ENCODE data around the gene HOXA1. TPM values are rescaled to one million over a fixed set of nuclear protein-coding genes. Genes with fewer than 3 reads are reported as not detected.

The HOXA1 gene
- total RNA-seq, 1 experiment from 2014 or later, result 8.8 TPM

GRCh38 chr7:27106901-27107240 lies 11.1 kb upstream of the HOXA1 start:
- CTCF ChIA-PET, result no interaction called here
- Histone ChIP-seq H3K4me1 (ENCODE audit: control insufficient read depth, insufficient read depth, low read length) (peaks cover 75% of the 10 kb centered on the region), H3K36me3 (ENCODE audit: control insufficient read depth, insufficient read depth, low read length) (0 out of 2 replicates have a peak, but pooled peaks cover 2% of the 10 kb centered on the region), H3K4me3 (ENCODE audit: low read depth in 2 of 2, low read length in 2 of 2) (no peak overlapping the region), H3K27me3 (ENCODE audit: control insufficient read depth, insufficient read depth, low read length) (no peaks in the 10 kb centered on the region), H3K9me3 (ENCODE audit: control insufficient read depth, insufficient read depth, low read depth, low read length) (no peaks in the 10 kb centered on the region), H3K27ac (ENCODE audit: low read length) (peak overlapping the region; percentile 2)
- DNase-seq (ENCODE audit: low read depth, low spot score) (no peak), ATAC-seq (no peak)
- BruUV-seq (replicated peaks), result no TSS peak
- TF ChIP-seq SIN3A (IDR thresholded peaks at IDR 0.05; ENCODE audit: borderline replicate concordance, insufficient read depth, low read depth, low read length) (no peak), REST (IDR thresholded peaks at IDR 0.05; ENCODE audit: insufficient read depth in 1 of 2, low read depth in 2 of 2, low read length in 1 of 2) (no peak), POLR2AphosphoS5 (IDR thresholded peaks at IDR 0.05; ENCODE audit: low read depth, low read length) (no peak), TCF7L2 (IDR thresholded peaks at IDR 0.05; ENCODE audit: low read depth, low read length) (no peak), CTCF (IDR thresholded peaks at IDR 0.05) (no peak)
- POLR2A ChIA-PET, result no interaction called here
- intact Hi-C loops (cut with micrococcal nuclease; ENCODE audit: unreplicated experiment), result no loop called here
- in situ Hi-C loops (cut with HindIII; ENCODE audit: low pct_unique_long_range_greater_than_20kb, low sequenced_read_pairs), result no loop called here

GRCh38 chr7:27106181-27106900 lies 10.5 kb upstream of the HOXA1 start:
- H3K36me3 ChIP-seq (ENCODE audit: control insufficient read depth, insufficient read depth, low read length), result 0 out of 2 replicates have a peak, but pooled peaks cover 2% of the 10 kb centered on the region
- peaks cover 74% of the 10 kb centered on the region for H3K4me1 ChIP-seq (ENCODE audit: control insufficient read depth, insufficient read depth, low read length)
- in situ Hi-C loops (cut with HindIII; ENCODE audit: low pct_unique_long_range_greater_than_20kb, low sequenced_read_pairs) (no loop called here), intact Hi-C loops (cut with micrococcal nuclease; ENCODE audit: unreplicated experiment) (no loop called here)
- H3K27me3 ChIP-seq (ENCODE audit: control insufficient read depth, insufficient read depth, low read length), result no peaks in the 10 kb centered on the region
- ATAC-seq (no peak), DNase-seq (ENCODE audit: low read depth, low spot score) (no peak)
- no peaks in the 10 kb centered on the region for H3K9me3 ChIP-seq (ENCODE audit: control insufficient read depth, insufficient read depth, low read depth, low read length)
- TF ChIP-seq CTCF (IDR thresholded peaks at IDR 0.05), result no peak
- TF ChIP-seq POLR2AphosphoS5 (IDR thresholded peaks at IDR 0.05; ENCODE audit: low read depth, low read length), result 0 out of 2 replicates have a peak, but pooled peaks have one; percentile 16
- CTCF ChIA-PET, result no interaction called here
- peak overlapping the region; percentile 85 for H3K27ac ChIP-seq (ENCODE audit: low read length)
- POLR2A ChIA-PET, result no interaction called here
- BruUV-seq (replicated peaks), result no TSS peak
- H3K4me3 ChIP-seq (ENCODE audit: low read depth in 2 of 2, low read length in 2 of 2), result no peak overlapping the region
